IPS-20b (cell line): ENCODE results near the gene SNURF.
"Not testable (repeated sequence)": the region's sequence is repeated elsewhere in the genome, so short reads cannot be mapped to it uniquely, and the experiment has no call there.

ENCODE experiments used
- H3K27ac ChIP-seq: one replicate; pipeline ENCODE4 v1.5.1; 2013; ENCODE audit warnings: low read length
- H3K27me3 ChIP-seq: 2 replicates; pipeline ENCODE4 v1.6.1; 2013; ENCODE audit warnings: mild to moderate bottlenecking, low read length, inconsistent platforms; ENCODE audit not compliant: insufficient read depth
- H3K36me3 ChIP-seq: 2 replicates; pipeline ENCODE4 v1.6.1; 2013; ENCODE audit warnings: low read depth, mild to moderate bottlenecking, inconsistent platforms, low read length, moderate library complexity; ENCODE audit not compliant: insufficient read depth
- H3K4me1 ChIP-seq: 2 replicates; pipeline ENCODE4 v1.6.1; 2013; ENCODE audit warnings: mild to moderate bottlenecking, control low read depth, inconsistent platforms, low read length, moderate library complexity; ENCODE audit not compliant: insufficient read depth
- H3K4me3 ChIP-seq: 2 replicates; pipeline ENCODE4 v1.5.1; 2013; ENCODE audit warnings: mild to moderate bottlenecking, low read length, inconsistent platforms
- H3K9ac ChIP-seq: 2 replicates; pipeline ENCODE4 v1.6.1; 2013; ENCODE audit warnings: low read depth, mild to moderate bottlenecking, inconsistent platforms, low read length, moderate library complexity
- H3K9me3 ChIP-seq: 2 replicates; pipeline ENCODE4 v1.6.1; 2013; ENCODE audit warnings: mild to moderate bottlenecking, low read depth, low read length, inconsistent platforms; ENCODE audit not compliant: insufficient read depth

Gene SNURF

DNA sequence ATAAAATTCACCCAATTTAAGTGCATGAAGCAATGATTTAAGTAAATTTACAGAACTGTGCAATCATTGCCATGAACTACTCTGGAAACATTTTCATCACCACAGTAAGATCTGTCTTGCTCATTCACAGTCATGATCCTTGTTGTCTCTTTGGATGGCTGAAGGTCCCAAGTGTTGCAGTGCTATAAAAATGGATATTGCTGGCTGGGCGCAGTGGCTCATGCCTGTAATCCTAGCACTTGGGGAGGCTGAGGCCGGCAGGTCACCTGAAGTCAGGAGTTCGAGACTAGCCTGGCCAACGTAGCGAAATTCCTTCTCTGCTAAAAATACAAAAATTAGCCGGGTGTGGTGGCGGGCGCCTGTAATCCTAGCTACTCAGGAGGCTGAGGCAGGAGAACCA, 17.0 kb downstream of the SNURF start:
- no peak overlapping the region for H3K4me3 ChIP-seq
- H3K27me3 ChIP-seq = no peaks in the 10 kb centered on the region
- H3K4me1 ChIP-seq = no peaks in the 10 kb centered on the region
- peaks cover 6% of the 10 kb centered on the region for H3K9me3 ChIP-seq
- no peak overlapping the region for H3K9ac ChIP-seq
- H3K27ac ChIP-seq = no peak overlapping the region
- H3K36me3 ChIP-seq = peaks cover 99% of the 10 kb centered on the region

DNA sequence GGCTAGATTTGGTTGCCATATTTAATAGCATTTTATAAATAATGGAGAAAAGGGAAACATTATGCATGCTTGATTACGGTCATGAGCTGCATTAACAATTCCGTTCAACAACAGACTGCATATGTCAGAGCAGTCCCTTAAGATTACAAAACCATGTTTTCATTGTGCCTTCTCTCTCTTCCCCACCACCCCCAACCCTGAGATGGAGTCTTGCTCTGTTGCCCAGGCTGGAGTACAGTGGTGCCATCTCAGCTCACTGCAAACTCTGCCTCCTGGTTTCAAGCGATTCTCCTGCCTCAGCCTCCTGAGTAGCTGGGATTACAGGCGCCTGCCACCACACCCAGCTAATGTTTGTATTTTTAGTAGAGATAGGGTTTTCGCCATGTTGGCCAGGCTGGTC, 17.9 kb downstream of the SNURF start:
- not testable (repeated sequence) for H3K4me3 ChIP-seq, H3K27me3 ChIP-seq, H3K4me1 ChIP-seq, H3K27ac ChIP-seq, H3K9ac ChIP-seq, H3K9me3 ChIP-seq
- H3K36me3 ChIP-seq = peaks cover 100% of the 10 kb centered on the region

DNA sequence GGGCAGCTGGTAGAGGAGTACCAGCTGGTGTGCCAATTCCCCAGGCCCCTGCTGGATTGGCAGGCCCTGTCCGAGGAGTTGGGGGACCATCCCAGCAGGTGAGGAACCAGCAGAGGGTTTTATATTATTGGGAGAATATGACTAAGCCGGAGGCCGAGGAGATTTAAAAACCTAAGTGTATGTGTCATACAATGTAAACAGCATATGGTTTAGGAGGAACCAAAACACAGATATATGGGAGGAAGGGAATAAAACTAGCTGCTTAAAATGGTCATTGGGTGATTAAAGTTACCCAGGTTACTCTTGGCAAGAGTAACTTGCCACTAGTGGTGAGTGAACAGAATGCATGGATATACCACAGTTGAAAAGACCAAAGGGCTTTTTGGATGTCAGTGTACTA, 22.1 kb downstream of the SNURF start:
- H3K36me3 ChIP-seq = peaks cover 100% of the 10 kb centered on the region
- no peak overlapping the region for H3K4me3 ChIP-seq
- peaks cover 9% of the 10 kb centered on the region; the same call in 1 of the 2 replicates for H3K9me3 ChIP-seq
- H3K27ac ChIP-seq = no peak overlapping the region
- H3K9ac ChIP-seq = no peak overlapping the region
- no peaks in the 10 kb centered on the region for H3K4me1 ChIP-seq
- no peaks in the 10 kb centered on the region for H3K27me3 ChIP-seq

DNA sequence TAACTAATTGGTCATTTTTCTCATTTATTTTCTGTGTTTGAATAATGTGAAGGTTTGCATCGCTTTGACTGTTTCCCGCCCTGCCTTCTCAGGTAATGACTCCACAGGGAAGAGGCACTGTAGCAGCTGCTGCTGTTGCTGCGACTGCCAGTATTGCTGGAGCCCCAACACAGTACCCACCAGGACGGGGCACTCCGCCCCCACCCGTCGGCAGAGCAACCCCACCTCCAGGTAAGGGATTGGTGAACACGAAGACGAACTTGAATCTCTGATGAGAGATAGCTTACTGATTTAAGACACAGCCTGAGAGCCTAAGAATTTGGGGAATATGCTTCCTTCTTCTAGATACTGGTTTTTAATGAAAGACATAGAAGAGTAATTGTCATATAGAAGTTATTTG, 22.9 kb downstream of the SNURF start:
- H3K27me3 ChIP-seq = no peaks in the 10 kb centered on the region
- no peaks in the 10 kb centered on the region for H3K4me1 ChIP-seq
- H3K36me3 ChIP-seq = peaks cover 100% of the 10 kb centered on the region
- H3K9me3 ChIP-seq = peaks cover 14% of the 10 kb centered on the region; the same call in 1 of the 2 replicates
- no peak overlapping the region for H3K9ac ChIP-seq
- H3K27ac ChIP-seq = no peak overlapping the region
- no peak overlapping the region for H3K4me3 ChIP-seq

DNA sequence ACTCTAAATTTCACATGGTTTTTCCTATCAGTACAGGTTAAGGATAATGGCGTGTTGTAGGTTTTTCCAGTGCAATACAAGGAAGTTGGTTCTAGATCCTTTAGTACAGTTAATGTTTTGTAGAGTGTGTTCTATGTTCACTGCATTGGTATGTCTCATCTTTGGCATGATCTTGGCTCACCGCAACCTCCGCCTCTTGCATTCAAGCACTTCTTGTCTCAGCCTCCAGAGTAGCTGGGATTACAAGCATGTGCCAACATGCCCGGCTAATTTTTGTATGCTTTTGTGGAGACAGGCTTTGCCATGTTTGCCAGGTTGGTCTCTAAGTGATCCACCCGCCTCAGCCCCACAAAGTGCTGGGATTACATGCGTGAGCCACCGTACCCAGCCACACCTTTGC, 30.4 kb downstream of the SNURF start:
- Histone ChIP-seq H3K27ac (no peak overlapping the region), H3K9me3 (peaks cover 14% of the 10 kb centered on the region; the same call in 1 of the 2 replicates), H3K27me3 (no peaks in the 10 kb centered on the region), H3K9ac (no peak overlapping the region), H3K36me3 (peaks cover 100% of the 10 kb centered on the region), H3K4me1 (0 out of 2 replicates have a peak, but pooled peaks cover 2% of the 10 kb centered on the region), H3K4me3 (no peak overlapping the region)

DNA sequence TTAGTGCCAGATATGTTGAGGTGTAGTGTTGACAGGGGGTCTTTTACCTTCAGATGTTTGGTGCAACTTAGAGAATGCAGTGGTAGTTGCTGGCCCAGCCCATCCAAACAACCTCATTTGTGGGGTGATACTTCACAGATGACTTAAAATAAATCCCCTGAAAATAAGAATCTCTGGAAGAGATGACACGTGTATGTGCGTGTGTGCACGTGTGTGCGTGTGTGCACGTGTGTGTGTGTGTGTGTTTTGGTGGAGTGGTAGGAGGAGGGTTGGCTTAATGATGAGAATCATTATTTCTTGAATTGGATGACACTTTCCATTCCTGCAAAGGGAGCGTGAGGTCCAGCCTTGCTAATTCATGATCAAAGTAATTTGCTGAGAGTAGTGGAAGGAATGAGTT, 31.9 kb downstream of the SNURF start:
- H3K27ac ChIP-seq = no peak overlapping the region

More for the DNA sequence above, 31.9 kb downstream of the SNURF start:
- peaks cover 99% of the 10 kb centered on the region for H3K36me3 ChIP-seq
- H3K4me1 ChIP-seq = 0 out of 2 replicates have a peak, but pooled peaks cover 2% of the 10 kb centered on the region
- no peak overlapping the region for H3K9ac ChIP-seq
- peaks cover 13% of the 10 kb centered on the region; the same call in 1 of the 2 replicates for H3K9me3 ChIP-seq
- H3K4me3 ChIP-seq = no peak overlapping the region
- H3K27me3 ChIP-seq = no peaks in the 10 kb centered on the region
